HG03521 (cell line): Measurements from ENCODE around the gene NLRP14.

Experiments
- ATAC-seq: cut with Tn5 transposase; IDR thresholded peaks from one replicate; pipeline ENCODE4 v1.9.1; 2021; ENCODE audit warnings: mild to moderate bottlenecking, moderate library complexity; ENCODE audit not compliant: unreplicated experiment

The NLRP14 gene, protein sequence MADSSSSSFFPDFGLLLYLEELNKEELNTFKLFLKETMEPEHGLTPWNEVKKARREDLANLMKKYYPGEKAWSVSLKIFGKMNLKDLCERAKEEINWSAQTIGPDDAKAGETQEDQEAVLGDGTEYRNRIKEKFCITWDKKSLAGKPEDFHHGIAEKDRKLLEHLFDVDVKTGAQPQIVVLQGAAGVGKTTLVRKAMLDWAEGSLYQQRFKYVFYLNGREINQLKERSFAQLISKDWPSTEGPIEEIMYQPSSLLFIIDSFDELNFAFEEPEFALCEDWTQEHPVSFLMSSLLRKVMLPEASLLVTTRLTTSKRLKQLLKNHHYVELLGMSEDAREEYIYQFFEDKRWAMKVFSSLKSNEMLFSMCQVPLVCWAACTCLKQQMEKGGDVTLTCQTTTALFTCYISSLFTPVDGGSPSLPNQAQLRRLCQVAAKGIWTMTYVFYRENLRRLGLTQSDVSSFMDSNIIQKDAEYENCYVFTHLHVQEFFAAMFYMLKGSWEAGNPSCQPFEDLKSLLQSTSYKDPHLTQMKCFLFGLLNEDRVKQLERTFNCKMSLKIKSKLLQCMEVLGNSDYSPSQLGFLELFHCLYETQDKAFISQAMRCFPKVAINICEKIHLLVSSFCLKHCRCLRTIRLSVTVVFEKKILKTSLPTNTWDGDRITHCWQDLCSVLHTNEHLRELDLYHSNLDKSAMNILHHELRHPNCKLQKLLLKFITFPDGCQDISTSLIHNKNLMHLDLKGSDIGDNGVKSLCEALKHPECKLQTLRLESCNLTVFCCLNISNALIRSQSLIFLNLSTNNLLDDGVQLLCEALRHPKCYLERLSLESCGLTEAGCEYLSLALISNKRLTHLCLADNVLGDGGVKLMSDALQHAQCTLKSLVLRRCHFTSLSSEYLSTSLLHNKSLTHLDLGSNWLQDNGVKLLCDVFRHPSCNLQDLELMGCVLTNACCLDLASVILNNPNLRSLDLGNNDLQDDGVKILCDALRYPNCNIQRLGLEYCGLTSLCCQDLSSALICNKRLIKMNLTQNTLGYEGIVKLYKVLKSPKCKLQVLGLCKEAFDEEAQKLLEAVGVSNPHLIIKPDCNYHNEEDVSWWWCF

GRCh38 chr11:7020183-7020917 lies at the start of gene NLRP14, which contains the start of gene ZNF214:
NLRP14 (plus strand) TSS chr11:7020479; CDS start chr11:7038587, 18,108 bp downstream.
ZNF214 (minus strand) TSS chr11:7020346; CDS start chr11:7002835, 17,511 bp downstream.
- no peak for ATAC-seq

- no peak for ATAC-seq
Observed at GRCh38 chr11:6979365-6979764, 40.9 kb upstream of the NLRP14 start.

DNA sequence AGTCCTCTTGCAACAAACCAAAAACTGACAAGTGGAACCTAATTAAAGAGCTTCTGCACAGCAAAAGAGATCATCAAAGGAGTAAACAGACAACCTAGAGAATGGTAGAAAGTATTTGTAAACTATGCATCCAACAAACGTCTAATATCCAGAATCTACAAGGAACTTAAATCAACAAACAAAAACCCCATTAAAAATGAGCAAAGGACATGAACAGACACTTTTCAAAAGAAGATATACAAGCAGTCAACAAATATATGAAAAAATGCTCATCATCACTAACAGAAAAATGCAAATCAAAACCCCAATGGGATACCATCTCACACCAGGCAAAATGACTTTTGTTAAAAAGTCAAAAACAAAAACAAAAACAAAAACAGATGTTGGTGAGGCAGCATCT lies 33.8 kb upstream of the NLRP14 start:
- ATAC-seq: no peak

DNA sequence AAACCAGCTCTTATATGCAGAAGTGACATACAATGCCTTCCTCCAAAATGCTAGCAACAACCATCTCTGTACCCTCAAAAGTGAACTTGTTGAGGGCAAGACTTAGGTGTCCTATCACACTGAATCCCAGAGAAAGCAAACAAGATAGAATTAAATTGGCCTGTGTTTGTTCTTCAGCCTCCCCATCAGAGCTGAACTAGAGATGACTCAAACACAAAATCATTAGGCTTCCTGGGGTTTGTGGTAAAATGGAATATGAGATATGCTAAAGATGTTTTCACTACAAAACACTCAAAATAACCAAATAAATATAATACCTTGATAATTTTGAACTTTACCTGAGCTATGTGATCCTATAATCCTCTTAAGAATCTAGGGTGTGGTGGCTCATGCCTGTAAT lies 31.8 kb upstream of the NLRP14 start:
- ATAC-seq: no peak

DNA sequence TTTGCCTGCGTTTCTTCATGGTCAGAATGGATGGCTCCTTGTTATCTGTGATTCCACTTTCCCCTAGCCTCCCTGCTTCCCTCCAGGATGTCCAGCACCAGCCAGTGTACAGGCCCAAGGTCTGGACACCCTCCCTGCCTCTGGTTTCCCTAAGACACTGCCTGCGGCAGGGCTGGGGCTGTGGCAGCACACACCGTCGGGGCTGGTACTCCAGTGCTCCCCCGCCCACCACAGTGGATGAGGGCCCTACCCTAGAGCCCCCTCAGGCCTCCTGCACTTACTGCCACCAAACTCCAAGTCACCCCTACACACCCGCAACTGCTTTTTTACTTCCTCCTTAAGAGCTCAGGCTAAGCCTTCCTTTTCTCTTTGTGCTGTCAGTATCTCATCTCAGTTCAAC lies 29.1 kb upstream of the NLRP14 start:
- no peak for ATAC-seq

DNA sequence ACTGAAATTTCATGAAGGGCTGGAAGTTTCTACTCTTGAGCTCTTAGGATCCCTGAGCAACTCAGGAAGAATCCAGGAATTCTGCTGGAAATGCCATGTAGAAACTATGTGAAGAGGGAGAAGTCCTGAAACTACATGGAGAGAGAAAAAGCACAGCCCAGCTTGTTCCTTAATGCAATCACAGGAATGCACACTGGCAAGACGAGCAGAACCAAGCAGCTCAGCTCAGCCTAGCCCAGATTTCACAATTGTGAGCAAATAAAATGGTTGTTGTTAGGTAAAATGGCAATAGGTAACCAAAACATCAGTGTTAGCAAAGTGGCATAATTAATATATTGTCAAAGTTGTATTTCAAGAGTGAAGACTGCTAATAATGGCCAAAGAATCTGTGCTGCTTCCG lies 28.3 kb upstream of the NLRP14 start:
- no peak for ATAC-seq

- ATAC-seq: no peak
Observed at GRCh38 chr11:6992457-6993417, 27.5 kb upstream of the NLRP14 start.

GRCh38 chr11:6995703-6996102 lies 24.6 kb upstream of the NLRP14 start:
- no peak for ATAC-seq

DNA sequence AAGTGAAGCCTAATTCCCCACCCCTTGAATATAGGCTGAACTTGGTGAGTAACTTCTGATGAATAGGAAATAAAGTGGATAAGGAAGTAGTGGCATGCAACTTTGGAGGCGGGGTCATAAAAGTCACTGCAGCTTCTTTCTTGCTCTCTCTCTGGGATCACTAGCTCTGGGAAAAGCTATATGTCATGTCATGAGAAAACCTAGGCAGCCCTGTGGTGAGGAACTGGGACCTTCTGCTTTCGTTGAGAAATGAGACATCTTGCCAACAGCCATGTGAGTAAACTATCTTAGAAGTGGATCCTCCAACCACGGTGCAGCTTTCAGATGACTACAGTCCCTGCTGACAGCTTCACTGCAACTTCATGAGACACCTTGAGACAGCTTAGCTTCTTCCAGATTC lies 15.8 kb upstream of the NLRP14 start:
- ATAC-seq: no peak

GRCh38 chr11:7014118-7014517 lies 6.2 kb upstream of the NLRP14 start:
- no peak for ATAC-seq

DNA sequence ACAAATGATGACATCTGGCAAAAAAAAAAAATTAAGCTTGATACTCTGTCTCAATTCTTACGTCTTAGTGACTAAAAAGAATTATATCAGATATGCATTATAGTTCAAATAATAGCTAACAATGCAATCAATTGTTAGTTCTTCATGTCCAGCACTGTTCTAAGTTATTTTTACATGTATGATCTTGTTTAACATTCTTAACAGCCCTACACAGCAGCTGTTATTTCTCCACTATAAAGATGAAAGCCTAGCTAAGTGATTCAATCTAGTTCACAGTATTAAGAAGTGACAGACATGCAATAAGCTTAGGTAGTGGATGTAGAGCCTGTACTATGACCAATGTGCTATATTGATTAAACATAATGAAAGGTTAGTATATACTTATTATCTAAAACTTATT lies 4.3 kb upstream of the NLRP14 start:
- no peak for ATAC-seq

GRCh38 chr11:7019500-7020182 lies 638 bp upstream of the NLRP14 start:
- no peak for ATAC-seq

GRCh38 chr11:7021318-7021717 lies 1.0 kb downstream of the NLRP14 start:
- ATAC-seq: no peak

- ATAC-seq: no peak
Observed at GRCh38 chr11:7028141-7028540, 7.9 kb downstream of the NLRP14 start.

DNA sequence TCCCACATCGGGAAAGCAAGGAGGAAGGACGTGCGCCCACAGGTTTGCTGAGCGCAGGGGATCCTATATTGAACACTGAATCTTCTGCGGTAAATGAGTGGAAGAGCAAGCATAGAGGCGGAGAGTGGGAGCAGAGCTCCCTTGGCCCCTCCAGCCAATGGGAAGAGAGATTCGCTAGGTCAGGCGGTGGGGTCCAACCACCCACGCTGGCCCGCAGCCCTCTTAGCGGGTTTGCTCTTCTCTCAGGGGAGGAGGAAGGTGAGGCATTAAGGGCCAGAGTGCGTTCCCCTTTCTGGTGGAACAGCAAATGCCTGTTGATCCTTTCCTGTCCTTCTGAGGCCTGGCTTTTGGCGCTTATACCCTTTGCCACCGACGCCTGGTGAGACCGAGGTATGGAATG lies 10.6 kb downstream of the NLRP14 start:
- no peak for ATAC-seq

- no peak for ATAC-seq
Observed at GRCh38 chr11:7031471-7031871, 11.2 kb downstream of the NLRP14 start.

DNA sequence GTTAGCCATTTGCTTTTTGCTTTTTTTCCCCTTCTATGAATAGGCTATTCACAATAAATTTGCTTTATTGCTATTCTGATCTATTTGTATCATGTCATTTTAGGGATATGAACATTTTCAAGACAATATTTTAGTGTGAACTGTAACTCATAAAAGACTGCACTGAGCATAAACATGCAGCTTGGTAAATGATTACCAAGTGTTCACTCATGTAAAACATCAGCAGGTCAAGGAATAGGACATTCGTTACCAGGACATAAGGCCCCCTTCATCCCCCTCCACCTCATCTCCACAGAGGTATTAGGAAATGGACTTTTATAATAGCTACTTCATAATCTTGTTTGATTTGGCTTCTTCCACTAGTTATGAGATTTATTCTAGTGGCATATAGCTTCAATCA lies 12.4 kb downstream of the NLRP14 start:
- ATAC-seq: no peak

GRCh38 chr11:7034019-7034418 lies 13.7 kb downstream of the NLRP14 start:
- ATAC-seq: no peak
